BLaER1 (cell line): ENCODE data around the gene ZRANB1.

Experiments
- H3K27ac ChIP-seq: shearing (Covaris generic); formaldehyde crosslinking; 2 replicates; pipeline ENCODE4 v1.8.1; 2022
- H3K27me3 ChIP-seq: shearing (Covaris generic); formaldehyde crosslinking; 2 replicates; pipeline ENCODE4 v1.8.1; 2022
- H3K36me3 ChIP-seq: shearing (Covaris generic); formaldehyde crosslinking; 2 replicates; pipeline ENCODE4 v1.8.1; 2022
- H3K4me1 ChIP-seq: shearing (Covaris generic); formaldehyde crosslinking; 2 replicates; pipeline ENCODE4 v1.8.1; 2022
- H3K4me2 ChIP-seq: shearing (Covaris generic); formaldehyde crosslinking; 2 replicates; pipeline ENCODE4 v1.8.1; 2022
- H3K4me3 ChIP-seq: shearing (Covaris generic); formaldehyde crosslinking; 2 replicates; pipeline ENCODE4 v1.8.1; 2022
- H3K9ac ChIP-seq: shearing (Covaris generic); formaldehyde crosslinking; 2 replicates; pipeline ENCODE4 v1.8.1; 2022
- H3K9me3 ChIP-seq: shearing (Covaris generic); formaldehyde crosslinking; 2 replicates; pipeline ENCODE4 v1.8.1; 2022
- H4K20me1 ChIP-seq: shearing (Covaris generic); formaldehyde crosslinking; 2 replicates; pipeline ENCODE4 v1.8.1; 2022
- Cebpa-rat ChIP-seq: shearing (Covaris generic); IDR thresholded peaks from 2 replicates; pipeline ENCODE4 v1.8.1; 2022

The ZRANB1 gene

DNA sequence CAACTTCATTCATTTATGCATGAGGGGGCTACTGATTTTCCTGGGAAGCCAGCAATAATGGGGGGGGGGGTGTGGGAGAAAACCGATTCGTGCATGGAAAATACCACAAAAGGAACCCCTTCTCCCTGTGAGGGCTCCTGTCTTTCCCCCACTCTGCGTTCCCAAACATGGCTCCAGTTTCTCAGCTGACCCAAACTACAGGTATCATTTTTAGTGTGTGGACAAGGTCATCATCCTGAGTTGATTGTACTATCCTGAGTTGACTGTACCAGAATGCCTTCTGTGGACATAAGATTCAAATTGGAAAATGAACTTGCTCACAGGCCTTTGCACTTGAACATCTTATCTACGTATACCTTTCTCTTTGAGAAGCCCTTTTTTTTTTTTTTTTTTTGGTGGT is 49.9 kb downstream of the ZRANB1 start:
- Histone ChIP-seq H3K27ac (no peak overlapping the region), H3K9me3 (no peaks in the 10 kb centered on the region), H3K4me3 (no peak overlapping the region), H3K4me1 (peaks cover 30% of the 10 kb centered on the region), H3K9ac (no peak overlapping the region), H4K20me1 (peaks cover 90% of the 10 kb centered on the region), H3K27me3 (no peaks in the 10 kb centered on the region), H3K36me3 (peaks cover 90% of the 10 kb centered on the region), H3K4me2 (no peak overlapping the region)
- TF ChIP-seq Cebpa-rat = no peak

- H3K9me3 ChIP-seq = no peaks in the 10 kb centered on the region
- no peak overlapping the region for H3K4me2 ChIP-seq
- H4K20me1 ChIP-seq = peaks cover 89% of the 10 kb centered on the region
- peaks cover 30% of the 10 kb centered on the region for H3K4me1 ChIP-seq
- no peak for TF ChIP-seq Cebpa-rat
- H3K9ac ChIP-seq = no peak overlapping the region
- no peak overlapping the region for H3K27ac ChIP-seq
- peaks cover 90% of the 10 kb centered on the region for H3K36me3 ChIP-seq
- no peak overlapping the region for H3K4me3 ChIP-seq
- H3K27me3 ChIP-seq = no peaks in the 10 kb centered on the region
Observed at GRCh38 chr10:124992462-124993344, 50.8 kb downstream of the ZRANB1 start.

GRCh38 chr10:124993345-124993708 is 51.4 kb downstream of the ZRANB1 start:
- Histone ChIP-seq H3K27ac (no peak overlapping the region), H3K4me3 (no peak overlapping the region), H4K20me1 (peaks cover 89% of the 10 kb centered on the region), H3K4me2 (no peak overlapping the region), H3K9ac (no peak overlapping the region), H3K27me3 (no peaks in the 10 kb centered on the region), H3K9me3 (no peaks in the 10 kb centered on the region), H3K4me1 (peaks cover 30% of the 10 kb centered on the region), H3K36me3 (peaks cover 92% of the 10 kb centered on the region)
- TF ChIP-seq Cebpa-rat = no peak

- Histone ChIP-seq H3K4me1 (peaks cover 24% of the 10 kb centered on the region), H3K36me3 (peaks cover 97% of the 10 kb centered on the region), H4K20me1 (peaks cover 95% of the 10 kb centered on the region), H3K4me3 (no peak overlapping the region), H3K27ac (no peak overlapping the region), H3K9ac (no peak overlapping the region), H3K4me2 (no peak overlapping the region), H3K27me3 (no peaks in the 10 kb centered on the region), H3K9me3 (no peaks in the 10 kb centered on the region)
- no peak for TF ChIP-seq Cebpa-rat
Observed at GRCh38 chr10:124993736-124994451, 52.0 kb downstream of the ZRANB1 start.

DNA sequence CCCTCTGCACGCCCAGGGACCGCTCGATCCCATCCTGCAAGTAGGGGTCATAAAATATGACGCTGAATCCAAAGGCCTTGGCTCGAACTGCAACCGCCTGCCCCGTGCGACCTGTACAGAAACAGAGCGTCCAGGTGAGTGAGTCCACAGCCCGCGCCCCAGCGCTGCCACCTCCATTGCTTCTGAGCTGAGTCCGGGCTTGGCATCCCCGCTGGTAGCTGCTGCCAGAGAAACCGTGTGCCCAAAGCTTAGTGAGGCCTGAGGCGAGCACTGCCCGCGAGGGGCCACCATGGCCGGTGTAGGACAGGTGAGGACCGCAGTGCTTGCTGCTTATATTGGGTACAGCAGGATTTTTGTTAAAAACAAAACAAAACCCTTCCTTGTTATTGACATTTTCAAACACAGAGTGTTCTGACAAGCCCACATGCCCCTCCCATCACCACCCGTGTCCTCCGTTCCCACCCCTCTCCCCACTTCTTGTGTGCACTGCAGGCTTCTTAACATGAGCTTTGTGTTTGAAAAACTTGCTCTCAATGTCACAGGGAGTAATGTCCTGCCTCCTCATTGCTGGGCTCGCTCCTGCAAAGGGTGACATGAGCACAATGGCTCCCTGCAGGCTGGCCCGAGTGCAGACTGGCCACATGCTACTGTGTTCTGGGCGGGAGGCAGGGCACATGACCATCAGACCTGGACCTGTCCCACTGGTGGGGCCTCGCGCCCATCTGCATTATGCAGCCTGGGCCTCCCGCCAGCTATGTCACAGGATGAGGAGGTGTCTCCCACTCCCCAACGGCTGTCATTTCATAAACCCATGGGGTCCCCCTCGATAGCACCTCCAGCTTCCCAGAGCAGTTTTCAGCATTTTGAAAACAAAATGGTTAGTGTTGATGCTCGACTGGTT is 52.9 kb downstream of the ZRANB1 start:
- Histone ChIP-seq H3K27me3 (no peaks in the 10 kb centered on the region), H3K36me3 (peaks cover 100% of the 10 kb centered on the region), H4K20me1 (peaks cover 97% of the 10 kb centered on the region), H3K4me1 (peaks cover 15% of the 10 kb centered on the region), H3K4me2 (no peak overlapping the region), H3K4me3 (no peak overlapping the region), H3K27ac (no peak overlapping the region), H3K9ac (no peak overlapping the region), H3K9me3 (no peaks in the 10 kb centered on the region)
- TF ChIP-seq Cebpa-rat = no peak

DNA sequence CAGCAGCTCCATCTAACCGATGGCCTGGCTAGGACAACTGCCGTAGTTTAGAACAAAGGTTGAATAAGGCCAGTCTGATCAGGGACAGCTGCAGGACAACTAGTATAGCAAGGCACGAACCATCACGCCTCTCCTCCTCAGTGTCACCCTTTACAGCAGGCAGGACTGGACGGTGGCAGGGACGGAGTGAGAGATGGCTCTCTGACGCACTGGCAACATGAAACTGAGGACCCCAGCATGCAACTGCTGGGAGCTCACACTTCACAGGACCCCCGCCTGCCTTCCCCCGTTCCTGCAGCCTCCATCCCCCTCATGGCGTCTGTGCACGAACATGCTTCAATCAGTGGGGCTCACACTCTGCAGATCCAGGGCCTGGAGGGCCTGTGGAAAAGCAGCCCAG is 53.7 kb downstream of the ZRANB1 start:
- Histone ChIP-seq H3K9ac (no peak overlapping the region), H3K4me1 (peaks cover 14% of the 10 kb centered on the region), H3K4me3 (no peak overlapping the region), H3K27ac (no peak overlapping the region), H3K4me2 (no peak overlapping the region), H3K9me3 (no peaks in the 10 kb centered on the region), H4K20me1 (peaks cover 97% of the 10 kb centered on the region), H3K36me3 (peaks cover 100% of the 10 kb centered on the region), H3K27me3 (no peaks in the 10 kb centered on the region)
- TF ChIP-seq Cebpa-rat = no peak

- H3K36me3 ChIP-seq = peaks cover 100% of the 10 kb centered on the region
- TF ChIP-seq Cebpa-rat = no peak
Observed at GRCh38 chr10:124996127-124996853, 54.4 kb downstream of the ZRANB1 start.

DNA sequence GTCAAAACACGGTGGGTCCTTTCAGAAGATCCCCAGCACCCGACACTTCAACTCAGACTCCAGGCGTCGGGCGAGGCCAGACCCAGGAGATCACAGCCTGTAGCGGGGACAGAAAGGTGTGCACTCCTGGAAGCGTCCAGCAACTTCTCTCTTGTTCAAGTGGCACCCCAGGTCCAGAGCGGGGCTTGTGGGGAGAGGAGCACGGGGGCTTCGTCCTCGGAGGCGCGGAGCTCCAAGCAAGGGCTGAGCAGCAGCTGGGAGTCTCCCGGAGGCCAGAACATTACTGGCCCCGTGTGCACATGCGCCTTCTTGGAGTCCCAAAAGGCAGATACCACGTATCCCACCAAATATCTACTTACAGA is 54.9 kb downstream of the ZRANB1 start:
- Histone ChIP-seq H3K27ac (no peak overlapping the region), H3K9me3 (no peaks in the 10 kb centered on the region), H3K9ac (no peak overlapping the region), H4K20me1 (peaks cover 97% of the 10 kb centered on the region), H3K4me1 (peaks cover 12% of the 10 kb centered on the region), H3K36me3 (peaks cover 100% of the 10 kb centered on the region), H3K4me2 (no peak overlapping the region), H3K4me3 (no peak overlapping the region), H3K27me3 (no peaks in the 10 kb centered on the region)
- no peak for TF ChIP-seq Cebpa-rat

More at GRCh38 chr10:124996127-124996853, 54.4 kb downstream of the ZRANB1 start:
- Histone ChIP-seq H4K20me1 (peaks cover 97% of the 10 kb centered on the region), H3K4me3 (no peak overlapping the region), H3K27ac (no peak overlapping the region), H3K4me1 (peaks cover 12% of the 10 kb centered on the region), H3K4me2 (no peak overlapping the region), H3K9me3 (no peaks in the 10 kb centered on the region), H3K9ac (no peak overlapping the region), H3K27me3 (no peaks in the 10 kb centered on the region)

GRCh38 chr10:124997306-124997705 is 55.4 kb downstream of the ZRANB1 start:
- H3K9me3 ChIP-seq = no peaks in the 10 kb centered on the region
- no peaks in the 10 kb centered on the region for H3K27me3 ChIP-seq
- H3K27ac ChIP-seq = no peak overlapping the region
- no peak overlapping the region for H3K4me3 ChIP-seq
- H4K20me1 ChIP-seq = peaks cover 97% of the 10 kb centered on the region
- H3K9ac ChIP-seq = no peak overlapping the region
- peaks cover 12% of the 10 kb centered on the region for H3K4me1 ChIP-seq
- H3K36me3 ChIP-seq = peaks cover 100% of the 10 kb centered on the region
- H3K4me2 ChIP-seq = no peak overlapping the region
- TF ChIP-seq Cebpa-rat = no peak
